HL-60/S4 (cell line): ENCODE results near the gene KCNK13.
"Not testable (repeated sequence)": the region's sequence is repeated elsewhere in the genome, so short reads cannot be mapped to it uniquely, and the experiment has no call there.

Experiments
- in situ Hi-C: fragments of 300-500 bp; cut with MboI; formaldehyde crosslinking; loops from 2 replicates; pipeline ENCODE4 v1.14.3; 2022; ENCODE audit warnings: low sequenced_read_pairs

The KCNK13 gene

GRCh38 chr14:90060965-90061684 lies 669 bp upstream of the KCNK13 start:
- in situ Hi-C loops: no loop called here

GRCh38 chr14:90062127-90062794 lies 467 bp downstream of the KCNK13 start:
- in situ Hi-C loops: no loop called here

- in situ Hi-C loops: no loop called here
Observed at GRCh38 chr14:90062822-90063539, 1.2 kb downstream of the KCNK13 start.

- in situ Hi-C loops: no loop called here
Observed at GRCh38 chr14:90072350-90072749, 10.6 kb downstream of the KCNK13 start.

GRCh38 chr14:90079576-90079975 lies 17.8 kb downstream of the KCNK13 start:
- in situ Hi-C loops: no loop called here

GRCh38 chr14:90087433-90087832 lies 25.6 kb downstream of the KCNK13 start:
- in situ Hi-C loops: no loop called here

GRCh38 chr14:90088176-90088575 lies 26.4 kb downstream of the KCNK13 start:
- in situ Hi-C loops: no loop called here

- in situ Hi-C loops: not testable (repeated sequence)
Observed at GRCh38 chr14:90089486-90089885, 27.7 kb downstream of the KCNK13 start.

- in situ Hi-C loops: no loop called here
Observed at GRCh38 chr14:90091393-90091792, 29.6 kb downstream of the KCNK13 start.

GRCh38 chr14:90093942-90094595 lies 32.3 kb downstream of the KCNK13 start:
- in situ Hi-C loops: no loop called here

GRCh38 chr14:90095096-90095495 lies 33.3 kb downstream of the KCNK13 start:
- in situ Hi-C loops: no loop called here

- in situ Hi-C loops: no loop called here
Observed at GRCh38 chr14:90096566-90096965, 34.8 kb downstream of the KCNK13 start.

- in situ Hi-C loops: no loop called here
Observed at GRCh38 chr14:90103808-90104207, 42.0 kb downstream of the KCNK13 start.

GRCh38 chr14:90105756-90106155 lies 44.0 kb downstream of the KCNK13 start:
- in situ Hi-C loops: no loop called here

GRCh38 chr14:90107789-90108188 lies 46.0 kb downstream of the KCNK13 start:
- in situ Hi-C loops: no loop called here

- in situ Hi-C loops: no loop called here
Observed at GRCh38 chr14:90109858-90110257, 48.1 kb downstream of the KCNK13 start.

- in situ Hi-C loops: no loop called here
Observed at GRCh38 chr14:90111895-90112534, 50.2 kb downstream of the KCNK13 start.

GRCh38 chr14:90114554-90114953 lies 52.8 kb downstream of the KCNK13 start:
- in situ Hi-C loops: no loop called here

GRCh38 chr14:90115780-90116179 lies 54.0 kb downstream of the KCNK13 start:
- in situ Hi-C loops: no loop called here

GRCh38 chr14:90116444-90116843 lies 54.6 kb downstream of the KCNK13 start:
- in situ Hi-C loops: no loop called here

- in situ Hi-C loops: no loop called here
Observed at GRCh38 chr14:90118027-90118426, 56.2 kb downstream of the KCNK13 start.
